ENCODE measurements around the gene VCAM1.

The VCAM1 gene

GRCh38 chr1:100724281-100724680 lies 4.7 kb downstream of the VCAM1 start:
- DNase-seq = no peak

- DNase-seq = no peak
Measured at GRCh38 chr1:100730130-100730529, 10.6 kb downstream of the VCAM1 start.

GRCh38 chr1:100731309-100731708 lies 11.8 kb downstream of the VCAM1 start:
- DNase-seq = no peak

DNA sequence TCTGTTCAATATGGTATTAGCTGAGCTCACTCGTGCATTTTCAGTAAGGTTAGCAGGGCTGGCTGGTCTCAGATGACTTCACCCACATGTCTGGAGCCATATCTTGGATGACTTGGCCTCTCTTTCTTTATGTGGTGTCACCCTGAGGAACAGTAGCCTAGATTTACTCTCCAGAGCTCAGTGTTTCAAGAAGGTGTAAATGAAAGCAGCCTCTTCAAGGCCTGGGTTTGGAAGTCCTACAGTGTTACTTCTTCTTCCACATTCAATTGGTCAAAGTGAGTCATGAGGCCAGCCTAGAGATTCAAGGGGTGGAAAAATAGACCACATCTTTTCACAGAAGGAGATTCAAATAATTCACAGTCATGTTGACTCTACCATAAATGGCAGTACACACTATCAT lies 12.2 kb downstream of the VCAM1 start:
- DNase-seq = no peak

GRCh38 chr1:100734676-100735075 lies 15.1 kb downstream of the VCAM1 start:
- no peak for DNase-seq

DNA sequence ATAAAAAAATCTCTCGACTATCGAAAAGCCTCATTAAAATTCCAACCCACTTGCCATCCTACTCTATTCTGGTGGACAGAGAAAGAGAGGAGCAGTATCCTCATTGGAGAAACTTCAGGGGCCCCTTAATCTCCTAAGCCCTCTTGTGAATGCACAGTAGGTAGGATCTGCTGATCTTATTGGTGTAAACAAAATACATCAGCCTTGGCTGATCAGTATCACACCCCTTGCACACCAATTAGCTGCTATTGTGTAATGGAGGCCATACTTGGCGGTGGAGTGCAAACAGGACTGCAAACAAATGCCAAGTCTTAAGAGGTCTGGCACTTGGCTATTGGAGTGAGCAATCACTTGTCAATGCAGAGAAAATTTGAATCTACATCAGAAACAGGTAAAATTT lies 15.7 kb downstream of the VCAM1 start:
- DNase-seq = no peak

GRCh38 chr1:100736324-100736723 lies 16.8 kb downstream of the VCAM1 start:
- no peak for DNase-seq

DNA sequence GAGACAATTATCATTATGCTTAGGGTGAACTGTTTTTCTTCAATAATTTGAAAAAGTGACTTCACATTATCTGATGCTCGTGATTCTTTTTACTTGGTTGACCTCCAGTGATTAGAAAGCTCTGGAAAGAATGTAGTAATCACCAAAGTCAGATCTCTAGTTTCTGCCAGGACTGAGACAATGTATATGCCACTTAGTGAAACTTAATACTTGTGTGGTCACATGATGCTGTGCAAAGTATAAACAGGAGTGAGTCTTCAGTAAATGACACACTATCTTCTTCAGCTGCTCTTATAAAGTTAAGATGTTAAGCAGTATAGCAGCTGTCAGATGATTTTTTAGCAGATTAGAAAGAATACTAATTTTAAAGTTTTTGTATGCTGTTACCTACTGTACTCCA lies 17.2 kb downstream of the VCAM1 start:
- no peak for DNase-seq

GRCh38 chr1:100746542-100746932 lies 27.0 kb downstream of the VCAM1 start:
- DNase-seq = no peak

GRCh38 chr1:100747771-100748170 lies 28.2 kb downstream of the VCAM1 start:
- DNase-seq = no peak

GRCh38 chr1:100750005-100750885 lies 30.7 kb downstream of the VCAM1 start:
- no peak for DNase-seq

- no peak for DNase-seq
Measured at GRCh38 chr1:100752791-100753190, 33.2 kb downstream of the VCAM1 start.

GRCh38 chr1:100757946-100758345 lies 38.4 kb downstream of the VCAM1 start:
- no peak for DNase-seq

DNA sequence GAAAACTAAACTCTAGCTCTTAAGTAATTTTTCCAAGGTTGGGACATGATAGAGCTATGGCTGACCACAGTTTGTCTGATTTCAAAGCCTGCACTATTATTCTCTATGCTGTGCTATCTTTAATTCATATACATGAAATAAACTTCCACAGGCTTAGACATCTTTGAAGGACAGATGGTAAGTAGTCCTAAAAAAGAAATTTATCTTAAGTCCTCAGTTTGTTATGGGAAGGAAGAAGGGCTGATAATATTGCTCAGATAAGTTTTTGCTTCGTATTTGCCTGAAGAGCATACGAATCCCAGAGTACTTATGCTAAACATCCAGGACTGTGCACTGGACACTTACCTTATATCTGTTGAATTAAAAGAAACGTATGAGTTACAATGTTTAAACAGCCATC lies 39.6 kb downstream of the VCAM1 start:
- DNase-seq = no peak

GRCh38 chr1:100760511-100760910 lies 41.0 kb downstream of the VCAM1 start:
- no peak for DNase-seq

- no peak for DNase-seq
Measured at GRCh38 chr1:100762461-100762860, 42.9 kb downstream of the VCAM1 start.

- DNase-seq = no peak
Measured at GRCh38 chr1:100767176-100767890, 47.8 kb downstream of the VCAM1 start.

DNA sequence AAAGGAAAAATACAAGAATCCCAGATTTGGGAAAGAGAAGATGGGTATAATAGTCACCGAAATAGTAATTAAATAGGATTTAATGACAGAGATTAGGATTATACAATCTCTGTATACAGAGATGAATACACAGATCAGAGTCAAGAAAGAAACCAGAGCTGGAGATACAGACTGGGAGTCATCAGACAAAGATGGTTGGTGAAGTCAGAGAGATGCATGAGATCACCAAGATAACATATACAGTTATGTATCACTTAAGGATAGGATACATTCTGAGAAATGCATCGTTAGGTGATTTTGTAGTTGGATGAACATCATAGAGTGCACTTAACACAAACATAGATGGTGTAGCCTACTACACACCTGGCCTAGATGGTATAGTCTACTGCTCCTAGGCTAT lies 49.8 kb downstream of the VCAM1 start:
- DNase-seq = no peak

GRCh38 chr1:100769906-100770646 lies 50.5 kb downstream of the VCAM1 start:
- no peak for DNase-seq

- no peak for DNase-seq
Measured at GRCh38 chr1:100773444-100773843, 53.9 kb downstream of the VCAM1 start.

- no peak for DNase-seq
Measured at GRCh38 chr1:100774370-100774769, 54.8 kb downstream of the VCAM1 start.

GRCh38 chr1:100775483-100775882 lies 55.9 kb downstream of the VCAM1 start:
- DNase-seq = no peak

GRCh38 chr1:100778748-100779147 lies 59.2 kb downstream of the VCAM1 start:
- no peak for DNase-seq

- no peak for DNase-seq
Measured at GRCh38 chr1:100780814-100781213, 61.3 kb downstream of the VCAM1 start.
